HG02763 (cell line): ENCODE measurements around the gene DIPK2A.

Source experiments
- ATAC-seq: cut with Tn5 transposase; IDR thresholded peaks from one replicate; pipeline ENCODE4 v1.9.1; 2021; ENCODE audit warnings: mild to moderate bottlenecking, moderate library complexity; ENCODE audit not compliant: unreplicated experiment

DIPK2A gene

GRCh38 chr3:143971359-143972154, at the start of gene DIPK2A:
Gene DIPK2A, plus strand, starts transcription at chr3:143971823. Its CDS starts 510 bp downstream, at chr3:143972333.
- peak; percentile 59 for ATAC-seq

GRCh38 chr3:143924522-143925285, 46.9 kb upstream of the DIPK2A start:
- ATAC-seq = no peak

GRCh38 chr3:143928056-143928455, 43.6 kb upstream of the DIPK2A start:
- ATAC-seq = no peak

- no peak for ATAC-seq
These were observed 42.9 kb upstream of the DIPK2A start for GRCh38 chr3:143928541-143929255.

- ATAC-seq = no peak
These were observed 36.8 kb upstream of the DIPK2A start for GRCh38 chr3:143934791-143935190.

GRCh38 chr3:143935678-143936077, 35.9 kb upstream of the DIPK2A start:
- ATAC-seq = no peak

- ATAC-seq = no peak
These were observed 20.8 kb upstream of the DIPK2A start for GRCh38 chr3:143950810-143951209.

GRCh38 chr3:143951351-143951971, 20.2 kb upstream of the DIPK2A start:
- peak; percentile 65 for ATAC-seq

- ATAC-seq = no peak
These were observed 19.0 kb upstream of the DIPK2A start for GRCh38 chr3:143952569-143953072.

GRCh38 chr3:143955113-143955512, 16.5 kb upstream of the DIPK2A start:
- ATAC-seq = no peak

- ATAC-seq = no peak
These were observed 14.8 kb upstream of the DIPK2A start for GRCh38 chr3:143956838-143957237.

- ATAC-seq = no peak
These were observed 14.2 kb upstream of the DIPK2A start for GRCh38 chr3:143957453-143957852.

GRCh38 chr3:143958966-143959365, 12.7 kb upstream of the DIPK2A start:
- ATAC-seq = no peak

GRCh38 chr3:143961342-143961741, 10.3 kb upstream of the DIPK2A start:
- ATAC-seq = no peak

GRCh38 chr3:143963946-143964345, 7.7 kb upstream of the DIPK2A start:
- ATAC-seq = no peak

GRCh38 chr3:143970773-143971358, 757 bp upstream of the DIPK2A start:
- ATAC-seq = no peak

- no peak for ATAC-seq
These were observed 507 bp downstream of the DIPK2A start for GRCh38 chr3:143972155-143972504.

- ATAC-seq = peak; percentile 30
These were observed 1.1 kb downstream of the DIPK2A start for GRCh38 chr3:143972505-143973258.

GRCh38 chr3:143973259-143974021, 1.8 kb downstream of the DIPK2A start:
- no peak for ATAC-seq
